ENCODE measurements around the gene TWF2.

- no peak for TF ChIP-seq CTCF (IDR thresholded peaks at IDR 0.05)
- no peak for TF ChIP-seq CHD4 (IDR thresholded peaks at IDR 0.05; ENCODE audit: borderline replicate concordance)
- TF ChIP-seq MAX (IDR thresholded peaks at IDR 0.05) = no peak
- TF ChIP-seq ELK1 (IDR thresholded peaks at IDR 0.05; ENCODE audit: low read depth, low read length) = no peak
- no peak for TF ChIP-seq RAD21 (conservative IDR thresholded peaks at IDR 0.05 in 1 of 2, IDR thresholded peaks at IDR 0.05 in 1 of 2)
- TF ChIP-seq CHD2 (IDR thresholded peaks at IDR 0.05; ENCODE audit: low read length, partially characterized antibody) = no peak
- no peak for TF ChIP-seq POLR2A (IDR thresholded peaks at IDR 0.05; ENCODE audit: low read length)
- no peak for TF ChIP-seq REST (IDR thresholded peaks at IDR 0.05)
- no peak for TF ChIP-seq JUN (IDR thresholded peaks at IDR 0.05)
- TF ChIP-seq USF2 (IDR thresholded peaks at IDR 0.05) = no peak
- no peak for TF ChIP-seq PHF8 (IDR thresholded peaks at IDR 0.05; ENCODE audit: borderline replicate concordance, low read depth)
- TF ChIP-seq RFX5 (IDR thresholded peaks at IDR 0.05) = no peak
- TF ChIP-seq EP300 (IDR thresholded peaks at IDR 0.05) = no peak
- no peak for TF ChIP-seq CBX8 (IDR thresholded peaks at IDR 0.05)
Observed at GRCh38 chr3:52218937-52219650, 19.9 kb downstream of the TWF2 start.

Data from A549 (cell line).